ENCODE results near the gene METAP1. TPM values are rescaled to one million over a fixed set of nuclear protein-coding genes. Genes with fewer than 3 reads are reported as not detected.

Gene METAP1
- total and polyA plus RNA-seq, 2 donors (not counting 1 experiment from before 2014, with no cell fraction given), result 20.4 to 40.0 TPM

DNA sequence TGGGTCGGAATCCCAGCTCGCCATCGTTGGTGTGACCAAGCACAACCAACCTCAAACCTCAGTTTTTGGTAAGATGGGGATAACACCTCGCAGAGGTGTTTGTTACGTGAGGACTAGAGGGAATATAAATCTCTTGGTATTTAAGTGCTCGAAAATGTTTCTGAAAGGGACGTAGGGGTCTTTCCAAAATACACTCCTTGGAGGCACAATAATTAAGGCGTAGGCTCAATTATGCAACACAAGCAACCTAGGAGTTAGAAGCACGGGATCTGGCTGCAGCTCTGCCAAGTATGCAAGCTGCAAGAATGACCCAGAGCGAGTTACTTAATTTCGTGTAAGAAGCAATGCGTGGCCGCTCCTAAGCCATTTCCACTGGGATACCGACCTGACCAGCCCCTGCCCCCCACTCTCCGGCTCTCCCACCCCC, 92.5 kb downstream of the METAP1 start:
- CTCF ChIA-PET, result interaction anchor here (0.8 to 2.8 kb wide), 4 partner anchors 32 to 945 kb away, joined by 3 to 18 read pairs (median 8); partner anchors contain the start of genes EIF4E, METAP1 and STPG2
- peak overlapping the region; percentile 97 for H2AFZ ChIP-seq (ENCODE audit: insufficient read depth, low read depth, low read length, poor library complexity, severe bottlenecking)
- ATAC-seq (ENCODE audit: low read depth) (peak; percentile 6), DNase-seq (no peak)
- POLR2A ChIA-PET, result interaction anchor here (0.6 to 2.3 kb wide), 7 partner anchors 31 to 947 kb away, joined by 3 to 11 read pairs (median 7); partner anchors contain the start of genes EIF4E, METAP1 and TRMT10A
- Mint-ChIP-seq H3K27ac (peak overlapping the region; percentile 98), H3K9me3 (ENCODE audit: insufficient read depth) (no peaks in the 10 kb centered on the region), H3K4me3 (peak overlapping the region; percentile 98), H3K27me3 (no peaks in the 10 kb centered on the region), H3K4me1 (peaks cover 46% of the 10 kb centered on the region)
- no peaks in the 10 kb centered on the region for H4K20me1 ChIP-seq (ENCODE audit: control insufficient read depth, insufficient read depth, low read length, poor library complexity, severe bottlenecking)
- peaks cover 15 to 25% of the 10 kb centered on the region in 2 donors for H3K4me1 ChIP-seq (ENCODE audit: control insufficient read depth in 2 of 2, insufficient read depth in 2 of 2, low read length in 2 of 2)
- no peaks in the 10 kb centered on the region for H3K9me3 ChIP-seq (ENCODE audit: control extremely low read depth in 1 of 3, control insufficient read depth in 2 of 3, insufficient read depth in 1 of 3, low read length in 2 of 3)
- peak overlapping the region; percentile 87 for H3K4me2 ChIP-seq (replicated peaks; ENCODE audit: low read depth, low read length, poor library complexity, severe bottlenecking)
- peak overlapping the region; percentile 27 to 97 (median 93) for H3K4me3 ChIP-seq (ENCODE audit: control extremely low read depth in 1 of 5, extremely low read depth in 1 of 5, insufficient read depth in 1 of 5, low read depth in 2 of 5, low read length in 4 of 5)
- H3K36me3 ChIP-seq (replicated peaks in 1 of 2; ENCODE audit: control extremely low read depth in 1 of 2, control insufficient read depth in 1 of 2, extremely low read depth in 1 of 2, insufficient read depth in 2 of 2, low read length in 1 of 2), result peaks cover 2 to 19% of the 10 kb centered on the region in 2 experiments
- TF ChIP-seq CTCF (IDR thresholded peaks at IDR 0.05), result no peak
- TF ChIP-seq EZH2 (IDR thresholded peaks at IDR 0.05; ENCODE audit: borderline replicate concordance, insufficient read depth, low read depth, low read length, poor library complexity, severe bottlenecking), result no peak
- WGBS (ENCODE audit: insufficient coverage), result under 1% methylated on average over 8 of the region's 15 CpGs
- peak overlapping the region; percentile 89 for H3K9ac ChIP-seq (ENCODE audit: low read length)
- no peaks in the 10 kb centered on the region for H3K27me3 ChIP-seq (replicated peaks in 1 of 4; ENCODE audit: control extremely low read depth in 1 of 4, control insufficient read depth in 3 of 4, insufficient read depth in 4 of 4, low read length in 3 of 4)
- intact Hi-C loops (cut with micrococcal nuclease), result loop anchor here (1.0 to 5.0 kb wide), 8 partner anchors 93 to 945 kb away; partner anchors contain the start of genes DAPP1, DNAJB14, METAP1 and RAP1GDS1
- H3K79me2 ChIP-seq (ENCODE audit: control insufficient read depth, insufficient read depth, low read length), result peaks cover 47% of the 10 kb centered on the region
- H3K27ac ChIP-seq (ENCODE audit: low read length in 2 of 2), result peak overlapping the region; percentile 75 to 84

Measured in B cell (primary cell).